IMR-90 (cell line): ENCODE results near the gene CETP. TPM values are rescaled to one million over a fixed set of nuclear protein-coding genes. Genes with fewer than 3 reads are reported as not detected.

Experiments
- ATAC-seq: fragments of 200-7000 bp; cut with Tn5 transposase; 2 replicates; pipeline ENCODE4 v1.9.1; 2020; ENCODE audit warnings: low read depth, mild to moderate bottlenecking, moderate library complexity
- BruUV-seq: library from RNA; stranded (reverse); fragments of 400-500 nt; replicated peaks from 2 replicates; lab custom pipeline; 2021; lab: Mats Ljungman, UMichigan
- CTCF ChIA-PET: fragments of 300-600 bp; formaldehyde crosslinking; extraction: SDS; loops from one replicate; lab custom pipeline; 2021; ENCODE audit warnings: antibody characterized with exemption; lab: Yijun Ruan, JAX
- POLR2A ChIA-PET: fragments of 300-600 bp; sonication (Branson Sonifier 250); formaldehyde crosslinking; loops from one replicate; lab custom pipeline; 2022; ENCODE audit warnings: antibody characterized with exemption; ENCODE audit not compliant: unreplicated experiment; lab: Charles Lee
- DNase-seq: peaks from one replicate; pipeline ENCODE4 v3.0.0; 2013
- H2AFZ ChIP-seq: replicated peaks from 2 replicates; pipeline ENCODE3; 2013; ENCODE audit warnings: low read length, mild to moderate bottlenecking; ENCODE audit not compliant: poor library complexity
- H2AK5ac ChIP-seq: 2 replicates; pipeline ENCODE4 v1.6.1; 2013; ENCODE audit warnings: low read depth, low read length, inconsistent platforms
- H2AK9ac ChIP-seq: replicated peaks from 2 replicates; pipeline ENCODE3; 2013; ENCODE audit warnings: mild to moderate bottlenecking, low read depth, low read length, moderate library complexity; ENCODE audit not compliant: poor library complexity
- H2BK120ac ChIP-seq: 2 replicates; pipeline ENCODE4 v1.6.1; 2013; ENCODE audit warnings: low read depth, low read length, inconsistent platforms
- H2BK15ac ChIP-seq: 3 replicates; pipeline ENCODE4 v1.6.1; 2013; ENCODE audit warnings: low read depth, low read length, inconsistent platforms
- H2BK20ac ChIP-seq: 2 replicates; pipeline ENCODE4 v1.6.1; 2013; ENCODE audit warnings: low read depth, mild to moderate bottlenecking, inconsistent platforms, low read length, moderate library complexity
- H2BK5ac ChIP-seq: 2 replicates; pipeline ENCODE4 v1.6.1; 2013; ENCODE audit warnings: mild to moderate bottlenecking, low read depth, low read length, inconsistent platforms; ENCODE audit not compliant: poor library complexity, severe bottlenecking
- H3K14ac ChIP-seq: replicated peaks from 2 replicates; pipeline ENCODE4 v1.6.1; 2013; ENCODE audit warnings: low read depth, low read length, inconsistent platforms
- H3K18ac ChIP-seq: 2 replicates; pipeline ENCODE4 v1.6.1; 2013; ENCODE audit warnings: low read depth, low read length, control low read depth
- H3K23ac ChIP-seq: 2 replicates; pipeline ENCODE4 v1.6.1; 2013; ENCODE audit warnings: low read depth, low read length, inconsistent platforms
- H3K27ac ChIP-seq: 2 replicates; pipeline ENCODE4 v1.5.1; 2013; ENCODE audit warnings: mild to moderate bottlenecking, control low read depth, low read length; ENCODE audit not compliant: insufficient read depth
- H3K27me3 ChIP-seq: 2 replicates; pipeline ENCODE4 v1.6.1; 2013; ENCODE audit warnings: low read length; ENCODE audit not compliant: control insufficient read depth, insufficient read depth
- H3K36me3 ChIP-seq: 2 replicates; pipeline ENCODE4 v1.6.1; 2013; ENCODE audit warnings: low read length, mixed read lengths; ENCODE audit not compliant: control insufficient read depth, insufficient read depth
- H3K4ac ChIP-seq: 2 replicates; pipeline ENCODE4 v1.6.1; 2013; ENCODE audit warnings: low read depth, low read length, inconsistent platforms
- H3K4me1 ChIP-seq: 2 replicates; pipeline ENCODE4 v1.6.1; 2013; ENCODE audit warnings: low read length, mixed read lengths; ENCODE audit not compliant: control insufficient read depth, insufficient read depth
- H3K4me2 ChIP-seq: 2 replicates; pipeline ENCODE4 v1.6.1; 2013; ENCODE audit warnings: low read depth, mild to moderate bottlenecking, control low read depth, low read length, moderate library complexity
- H3K4me3 ChIP-seq: 2 replicates; pipeline ENCODE4 v1.5.1; 2013; ENCODE audit warnings: low read depth, mild to moderate bottlenecking, control low read depth, low read length, moderate library complexity; ENCODE audit not compliant: insufficient read depth
- H3K56ac ChIP-seq: 2 replicates; pipeline ENCODE4 v1.6.1; 2013; ENCODE audit warnings: low read length, inconsistent platforms; ENCODE audit not compliant: insufficient read depth; ENCODE audit errors: extremely low read depth
- H3K79me1 ChIP-seq, 2 experiments: 2 replicates each; pipeline ENCODE4 v1.6.1; 2013; ENCODE audit warnings: low read length in 2 of 2, inconsistent platforms in 1 of 2, low read depth in 1 of 2
- H3K9ac ChIP-seq: 2 replicates; pipeline ENCODE4 v1.6.1; 2013; ENCODE audit warnings: low read depth, low read length, control low read depth
- H3K9me1 ChIP-seq: 2 replicates; pipeline ENCODE4 v1.6.1; 2013; ENCODE audit warnings: low read length, inconsistent platforms; ENCODE audit not compliant: insufficient read depth
- H3K9me3 ChIP-seq: 2 replicates; pipeline ENCODE4 v1.6.1; 2013; ENCODE audit warnings: low read length; ENCODE audit not compliant: control insufficient read depth, insufficient read depth
- H4K20me1 ChIP-seq: 2 replicates; pipeline ENCODE4 v1.6.1; 2013; ENCODE audit warnings: low read length, inconsistent platforms; ENCODE audit not compliant: insufficient read depth
- H4K5ac ChIP-seq: 2 replicates; pipeline ENCODE4 v1.6.1; 2013; ENCODE audit warnings: mild to moderate bottlenecking, low read depth, low read length, control low read depth
- H4K8ac ChIP-seq, 2 experiments: 2 replicates each; pipeline ENCODE4 v1.6.1; 2013; ENCODE audit warnings: low read depth in 2 of 2, low read length in 2 of 2, control low read depth in 1 of 2, inconsistent platforms in 1 of 2
- H4K91ac ChIP-seq: 2 replicates; pipeline ENCODE4 v1.6.1; 2013; ENCODE audit warnings: low read depth, low read length, inconsistent platforms; ENCODE audit not compliant: insufficient read depth
- BHLHE40 ChIP-seq: fragments of 150-350 bp; IDR thresholded peaks from 2 replicates; pipeline ENCODE4 v1.6.1; 2016; ENCODE audit warnings: mild to moderate bottlenecking, low read depth, low read length
- CEBPB ChIP-seq: IDR thresholded peaks from 2 replicates; pipeline ENCODE4 v1.6.1; 2012; ENCODE audit warnings: low read depth, low read length, improper control_type of control experiment
- CHD1 ChIP-seq: IDR thresholded peaks from 2 replicates; pipeline ENCODE4 v1.6.1; 2012; ENCODE audit warnings: low read depth, low read length, improper control_type of control experiment
- FOS ChIP-seq: fragments of 150-350 bp; IDR thresholded peaks from 2 replicates; pipeline ENCODE4 v1.6.1; 2016; ENCODE audit warnings: low read depth, low read length
- MAFK ChIP-seq: IDR thresholded peaks from 2 replicates; pipeline ENCODE4 v1.6.1; 2012; ENCODE audit warnings: low read depth, low read length, improper control_type of control experiment
- MAZ ChIP-seq: IDR thresholded peaks from 2 replicates; pipeline ENCODE4 v1.6.1; 2012; ENCODE audit warnings: low read depth, mild to moderate bottlenecking, low read length, improper control_type of control experiment, moderate library complexity, borderline replicate concordance
- MXI1 ChIP-seq: IDR thresholded peaks from 2 replicates; pipeline ENCODE4 v1.6.1; 2012; ENCODE audit warnings: low read depth, mild to moderate bottlenecking, low read length, moderate library complexity, borderline replicate concordance
- NFE2L2 ChIP-seq: fragments of 150-350 bp; IDR thresholded peaks from 2 replicates; pipeline ENCODE4 v1.6.1; 2016; ENCODE audit warnings: low read depth, mild to moderate bottlenecking, low read length
- POLR2A ChIP-seq: IDR thresholded peaks from 2 replicates; pipeline ENCODE4 v1.6.1; 2012; ENCODE audit warnings: mild to moderate bottlenecking, low read depth, low read length
- RAD21 ChIP-seq: IDR thresholded peaks from 2 replicates; pipeline ENCODE4 v1.6.1; 2012; ENCODE audit warnings: low read length, improper control_type of control experiment
- RFX5 ChIP-seq: IDR thresholded peaks from 2 replicates; pipeline ENCODE4 v1.8.0; 2012; ENCODE audit warnings: low read depth, mild to moderate bottlenecking, low read length, moderate library complexity
- SMC3 ChIP-seq: fragments of 150-350 bp; IDR thresholded peaks from 2 replicates; pipeline ENCODE4 v1.6.1; 2016; ENCODE audit warnings: low read depth, mild to moderate bottlenecking, antibody characterized with exemption, low read length, moderate library complexity
- WGBS, 2 experiments: methylation state at CpG; one replicate each; pipeline versions ENCODE4 v1.1.5 to v1.1.7; 2013; ENCODE audit warnings: missing lambda C conversion rate in 2 of 2; ENCODE audit not compliant: insufficient read length in 1 of 2; ENCODE audit errors: extremely low coverage in 2 of 2; 5-methylcytosine and 5-hydroxymethylcytosine counted together
- dilution Hi-C: fragments of 300-500 bp; cut with HindIII; formaldehyde crosslinking; loops from one replicate; pipeline ENCODE4 v1.14.3; 2018; ENCODE audit warnings: low sequenced_read_pairs; ENCODE audit not compliant: unreplicated experiment
- in situ Hi-C: fragments of 300-500 bp; cut with MboI; formaldehyde crosslinking; loops from 3 replicates; pipeline ENCODE4 v1.14.3; 2019; ENCODE audit warnings: low sequenced_read_pairs, inconsistent platforms, mixed read lengths
- intact Hi-C: fragments of 100-400 bp; cut with micrococcal nuclease; formaldehyde crosslinking; loops from 2 replicates; pipeline ENCODE4 v1.10.0; 2022
- polyA plus RNA-seq, 3 experiments: library from polyadenylated mRNA; depleted of rRNA; stranded (reverse); fragments of >200 nt; gene quantifications; 2 replicates each; pipeline ENCODE4 v1.2.3, GENCODE V29; 2012; ENCODE audit warnings: low replicate concordance in 1 of 3
- total RNA-seq: library from RNA; depleted of rRNA; stranded (reverse); fragments of >200 nt; gene quantifications from 2 replicates; pipeline ENCODE4 v1.2.3, GENCODE V29; 2012
- TF ChIP-seq, protein P1 (sequence below): fragments of 150-350 bp; IDR thresholded peaks from 2 replicates; pipeline ENCODE4 v1.6.1; 2016; ENCODE audit warnings: low read depth, mild to moderate bottlenecking, low read length, moderate library complexity, borderline replicate concordance
- TF ChIP-seq, protein P2 (sequence below): fragments of 150-350 bp; IDR thresholded peaks from 2 replicates; pipeline ENCODE4 v1.6.1; 2017; ENCODE audit warnings: mild to moderate bottlenecking, antibody characterized with exemption, low read length, low read depth

Gene CETP
- total and polyA plus RNA-seq, 2 of the 4 experiments (the other 2 are of a cell fraction), result not detected

DNA sequence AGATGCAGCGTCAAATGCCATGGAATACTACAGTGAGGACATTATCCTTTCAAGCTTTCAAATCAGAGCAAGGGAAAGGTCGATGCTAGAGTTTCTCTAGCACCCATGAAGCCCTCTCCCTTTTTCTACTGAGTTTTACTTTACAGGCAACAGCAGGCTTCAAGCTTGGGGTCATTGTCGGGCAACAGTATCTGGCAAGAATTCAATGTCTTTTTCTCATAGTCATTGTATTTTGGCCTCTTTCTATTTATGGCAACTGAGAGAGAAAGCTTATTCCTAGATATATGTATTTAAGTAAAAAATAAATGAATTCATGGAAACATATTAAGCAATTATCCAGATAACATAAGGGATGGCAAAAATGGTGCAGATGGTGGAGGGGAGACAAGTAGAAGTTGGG lies 364 bp upstream of the CETP start:
- H3K4ac ChIP-seq, result peak overlapping the region; percentile 41; the same call in 1 of the 2 replicates
- H3K27me3 ChIP-seq, result no peaks in the 10 kb centered on the region
- peaks cover 10% of the 10 kb centered on the region for H3K9me1 ChIP-seq
- H2BK120ac ChIP-seq, result peak overlapping the region; percentile 64; the same call in 1 of the 2 replicates
- in situ Hi-C loops, result no loop called here
- peak overlapping the region; percentile 5 for H2BK5ac ChIP-seq
- 71% methylated on average over 2 of the region's 3 CpGs; no CpG with 5 or more reads in 1 of the 2 experiments for WGBS, 2 experiments
- H3K23ac ChIP-seq, result no peak overlapping the region
- dilution Hi-C loops, result no loop called here
- ChIA-PET CTCF (interaction anchor here (1.3 kb wide), 1 partner anchor 11 kb away, joined by 3 read pairs; no protein-coding TSS in a partner anchor), POLR2A (no interaction called here)
- no peak overlapping the region for H2AK9ac ChIP-seq
- no peak overlapping the region for H3K4me3 ChIP-seq
- ATAC-seq (no peak), DNase-seq (peak; percentile 25)
- H2AK5ac ChIP-seq, result peak overlapping the region; percentile 83; the same call in 1 of the 2 replicates
- H3K18ac ChIP-seq, result peak overlapping the region; percentile 39
- H3K56ac ChIP-seq, result no peak overlapping the region
- TF ChIP-seq FOS (no peak), BHLHE40 (no peak), RAD21 (no peak), CEBPB (no peak), NFE2L2 (no peak), POLR2A (no peak), SMC3 (no peak), MAZ (no peak), MXI1 (no peak), CHD1 (no peak), MAFK (no peak), RFX5 (no peak)
- TF ChIP-seq, protein P1, sequence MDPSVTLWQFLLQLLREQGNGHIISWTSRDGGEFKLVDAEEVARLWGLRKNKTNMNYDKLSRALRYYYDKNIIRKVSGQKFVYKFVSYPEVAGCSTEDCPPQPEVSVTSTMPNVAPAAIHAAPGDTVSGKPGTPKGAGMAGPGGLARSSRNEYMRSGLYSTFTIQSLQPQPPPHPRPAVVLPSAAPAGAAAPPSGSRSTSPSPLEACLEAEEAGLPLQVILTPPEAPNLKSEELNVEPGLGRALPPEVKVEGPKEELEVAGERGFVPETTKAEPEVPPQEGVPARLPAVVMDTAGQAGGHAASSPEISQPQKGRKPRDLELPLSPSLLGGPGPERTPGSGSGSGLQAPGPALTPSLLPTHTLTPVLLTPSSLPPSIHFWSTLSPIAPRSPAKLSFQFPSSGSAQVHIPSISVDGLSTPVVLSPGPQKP, result no peak
- TF ChIP-seq, protein P2, sequence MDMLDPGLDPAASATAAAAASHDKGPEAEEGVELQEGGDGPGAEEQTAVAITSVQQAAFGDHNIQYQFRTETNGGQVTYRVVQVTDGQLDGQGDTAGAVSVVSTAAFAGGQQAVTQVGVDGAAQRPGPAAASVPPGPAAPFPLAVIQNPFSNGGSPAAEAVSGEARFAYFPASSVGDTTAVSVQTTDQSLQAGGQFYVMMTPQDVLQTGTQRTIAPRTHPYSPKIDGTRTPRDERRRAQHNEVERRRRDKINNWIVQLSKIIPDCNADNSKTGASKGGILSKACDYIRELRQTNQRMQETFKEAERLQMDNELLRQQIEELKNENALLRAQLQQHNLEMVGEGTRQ, result no peak
- H3K14ac ChIP-seq, result no peak overlapping the region
- H4K8ac ChIP-seq, result peak overlapping the region in 1 of 2 experiments; percentile 63; a peak in 1 of 4 replicates
- no peak overlapping the region for H4K91ac ChIP-seq
- peak overlapping the region; percentile 21 for H4K5ac ChIP-seq
- peak overlapping the region; percentile 35; the same call in 1 of the 2 replicates for H2BK20ac ChIP-seq
- no peaks in the 10 kb centered on the region for H3K79me1 ChIP-seq
- peaks cover 2% of the 10 kb centered on the region; the same call in 1 of the 2 replicates for H3K9me3 ChIP-seq
- no peaks in the 10 kb centered on the region for H4K20me1 ChIP-seq
- H2AFZ ChIP-seq, result no peak overlapping the region
- no peak overlapping the region for H3K27ac ChIP-seq
- peaks cover 32% of the 10 kb centered on the region for H3K4me1 ChIP-seq
- H3K9ac ChIP-seq, result no peak overlapping the region
- no peak overlapping the region; the same call in 1 of the 2 replicates for H3K4me2 ChIP-seq
- intact Hi-C loops, result loop anchor here (10.0 kb wide), 1 partner anchor 83 kb away; no protein-coding TSS in a partner anchor
- no peak overlapping the region; the same call in 2 of the 3 replicates for H2BK15ac ChIP-seq
- H3K36me3 ChIP-seq, result no peaks in the 10 kb centered on the region
- no TSS peak for BruUV-seq
